ENCODE data around the gene CARD9. TPM values are rescaled to one million over a fixed set of nuclear protein-coding genes. Genes with fewer than 3 reads are reported as not detected.

The CARD9 gene
- total and polyA plus RNA-seq, 2 of the 4 experiments (the other 2 are of a cell fraction) = 0.36 to 1.9 TPM

DNA sequence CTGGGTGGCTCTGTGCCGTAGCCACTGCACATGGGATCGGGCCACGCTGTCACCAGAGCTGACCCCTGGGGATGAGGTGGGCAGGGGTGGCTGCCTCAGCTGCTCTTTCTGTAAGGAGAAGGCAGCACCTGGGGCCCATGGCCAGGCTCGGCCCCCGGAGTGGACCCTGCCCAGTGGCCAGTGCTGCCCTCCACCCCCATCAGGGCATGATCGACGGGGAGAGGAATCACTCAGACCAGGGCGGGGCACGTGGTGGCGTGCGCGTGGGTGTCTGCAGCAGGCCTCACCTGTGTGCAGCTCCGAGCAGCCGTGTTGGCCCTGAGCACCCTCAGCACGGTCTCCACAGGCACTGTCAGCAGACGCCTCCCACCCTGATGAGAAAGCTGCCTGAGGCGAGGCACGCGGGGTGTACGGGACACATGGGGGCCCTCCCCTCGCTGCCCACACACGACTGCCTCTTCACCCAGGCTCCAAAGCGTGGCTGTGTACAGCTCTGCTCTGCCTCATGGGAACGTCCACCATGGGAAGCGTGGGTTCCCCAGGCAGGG is 8.6 kb upstream of the CARD9 start:
- no peaks in the 10 kb centered on the region for H3K9me1 ChIP-seq (ENCODE audit: insufficient read depth, low read length)
- H3K18ac ChIP-seq (ENCODE audit: low read depth, low read length) = no peak overlapping the region
- peak overlapping the region; percentile 42 for H2AK9ac ChIP-seq (replicated peaks; ENCODE audit: low read depth, low read length, poor library complexity)
- no peak overlapping the region for H2AFZ ChIP-seq (replicated peaks; ENCODE audit: low read length, poor library complexity)
- no peak overlapping the region for H2AK5ac ChIP-seq (ENCODE audit: low read depth, low read length)
- H3K14ac ChIP-seq (replicated peaks; ENCODE audit: low read depth, low read length) = no peak overlapping the region
- in situ Hi-C loops (cut with MboI; ENCODE audit: low sequenced_read_pairs) (no loop called here), intact Hi-C loops (cut with micrococcal nuclease) (no loop called here), dilution Hi-C loops (cut with HindIII; ENCODE audit: low sequenced_read_pairs, unreplicated experiment) (no loop called here)
- H2BK15ac ChIP-seq (ENCODE audit: low read depth, low read length) = no peak overlapping the region
- TF ChIP-seq RFX5 (IDR thresholded peaks at IDR 0.05; ENCODE audit: low read depth, low read length) (no peak), FOS (IDR thresholded peaks at IDR 0.05; ENCODE audit: low read depth, low read length) (no peak), RAD21 (IDR thresholded peaks at IDR 0.05; ENCODE audit: low read length) (no peak), NFE2L2 (IDR thresholded peaks at IDR 0.05; ENCODE audit: low read depth, low read length) (no peak), POLR2A (IDR thresholded peaks at IDR 0.05; ENCODE audit: low read depth, low read length) (no peak)
- TF ChIP-seq, protein P1, sequence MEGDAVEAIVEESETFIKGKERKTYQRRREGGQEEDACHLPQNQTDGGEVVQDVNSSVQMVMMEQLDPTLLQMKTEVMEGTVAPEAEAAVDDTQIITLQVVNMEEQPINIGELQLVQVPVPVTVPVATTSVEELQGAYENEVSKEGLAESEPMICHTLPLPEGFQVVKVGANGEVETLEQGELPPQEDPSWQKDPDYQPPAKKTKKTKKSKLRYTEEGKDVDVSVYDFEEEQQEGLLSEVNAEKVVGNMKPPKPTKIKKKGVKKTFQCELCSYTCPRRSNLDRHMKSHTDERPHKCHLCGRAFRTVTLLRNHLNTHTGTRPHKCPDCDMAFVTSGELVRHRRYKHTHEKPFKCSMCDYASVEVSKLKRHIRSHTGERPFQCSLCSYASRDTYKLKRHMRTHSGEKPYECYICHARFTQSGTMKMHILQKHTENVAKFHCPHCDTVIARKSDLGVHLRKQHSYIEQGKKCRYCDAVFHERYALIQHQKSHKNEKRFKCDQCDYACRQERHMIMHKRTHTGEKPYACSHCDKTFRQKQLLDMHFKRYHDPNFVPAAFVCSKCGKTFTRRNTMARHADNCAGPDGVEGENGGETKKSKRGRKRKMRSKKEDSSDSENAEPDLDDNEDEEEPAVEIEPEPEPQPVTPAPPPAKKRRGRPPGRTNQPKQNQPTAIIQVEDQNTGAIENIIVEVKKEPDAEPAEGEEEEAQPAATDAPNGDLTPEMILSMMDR (conservative IDR thresholded peaks at IDR 0.05; ENCODE audit: low read depth, low read length) = no peak
- TF ChIP-seq, protein P2, sequence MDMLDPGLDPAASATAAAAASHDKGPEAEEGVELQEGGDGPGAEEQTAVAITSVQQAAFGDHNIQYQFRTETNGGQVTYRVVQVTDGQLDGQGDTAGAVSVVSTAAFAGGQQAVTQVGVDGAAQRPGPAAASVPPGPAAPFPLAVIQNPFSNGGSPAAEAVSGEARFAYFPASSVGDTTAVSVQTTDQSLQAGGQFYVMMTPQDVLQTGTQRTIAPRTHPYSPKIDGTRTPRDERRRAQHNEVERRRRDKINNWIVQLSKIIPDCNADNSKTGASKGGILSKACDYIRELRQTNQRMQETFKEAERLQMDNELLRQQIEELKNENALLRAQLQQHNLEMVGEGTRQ (IDR thresholded peaks at IDR 0.05; ENCODE audit: low read depth, low read length) = no peak
- H3K56ac ChIP-seq (ENCODE audit: extremely low read depth, insufficient read depth, low read length) = no peak overlapping the region
- no peak overlapping the region for H2BK120ac ChIP-seq (ENCODE audit: low read depth, low read length)
- no peak overlapping the region for H3K4ac ChIP-seq (ENCODE audit: low read depth, low read length)
- H4K5ac ChIP-seq (ENCODE audit: low read depth, low read length) = no peak overlapping the region
- H3K79me1 ChIP-seq (ENCODE audit: low read depth in 1 of 2, low read length in 2 of 2) = no peaks in the 10 kb centered on the region; a peak in 1 of 4 replicates
- 92% methylated on average over 17 of the region's 25 CpGs; no CpG with 5 or more reads in 1 of the 2 experiments for whole genome bisulfite sequencing, 2 experiments (ENCODE audit: extremely low coverage in 2 of 2, insufficient read length in 1 of 2)
- H4K8ac ChIP-seq (ENCODE audit: low read depth in 2 of 2, low read length in 2 of 2) = no peak overlapping the region
- peaks cover 64% of the 10 kb centered on the region for H3K36me3 ChIP-seq (ENCODE audit: control insufficient read depth, insufficient read depth, low read length)
- H4K20me1 ChIP-seq (ENCODE audit: insufficient read depth, low read length) = no peaks in the 10 kb centered on the region
- H3K9ac ChIP-seq (ENCODE audit: low read depth, low read length) = no peak overlapping the region
- BruUV-seq (replicated peaks) = no TSS peak
- H3K4me1 ChIP-seq (ENCODE audit: control insufficient read depth, insufficient read depth, low read length) = no peaks in the 10 kb centered on the region
- no peak overlapping the region for H2BK20ac ChIP-seq (ENCODE audit: low read depth, low read length)
- H3K4me3 ChIP-seq (ENCODE audit: insufficient read depth, low read depth, low read length) = no peak overlapping the region
- H3K9me3 ChIP-seq (ENCODE audit: control insufficient read depth, insufficient read depth, low read length) = no peaks in the 10 kb centered on the region
- ATAC-seq (ENCODE audit: low read depth) = no peak
- no peak overlapping the region for H4K91ac ChIP-seq (ENCODE audit: insufficient read depth, low read depth, low read length)
- no peak for DNase-seq
- H2BK5ac ChIP-seq (ENCODE audit: low read depth, low read length, poor library complexity, severe bottlenecking) = no peak overlapping the region
- no peaks in the 10 kb centered on the region for H3K27me3 ChIP-seq (ENCODE audit: control insufficient read depth, insufficient read depth, low read length)
- POLR2A ChIA-PET (ENCODE audit: unreplicated experiment) = no interaction called here
- CTCF ChIA-PET = no interaction called here
- H3K4me2 ChIP-seq (ENCODE audit: low read depth, low read length) = no peak overlapping the region
- no peak overlapping the region for H3K23ac ChIP-seq (ENCODE audit: low read depth, low read length)
- no peak overlapping the region for H3K27ac ChIP-seq (ENCODE audit: insufficient read depth, low read length)

All from IMR-90 (cell line).